ENCODE data around the gene LRRC8C.
A peak's percentile ranks its signal among the peaks of the same experiment; 100 is the strongest.

The LRRC8C gene

GRCh38 chr1:89671775-89672488, 39.0 kb downstream of the LRRC8C start:
- DNase-seq (ENCODE audit: low read depth), result peak; percentile 85

- DNase-seq (ENCODE audit: low read depth), result peak; percentile 73
Measured at GRCh38 chr1:89672489-89673183, 39.7 kb downstream of the LRRC8C start.

- peak; percentile 28 for DNase-seq (ENCODE audit: low read depth)
Measured at GRCh38 chr1:89673251-89673650, 40.3 kb downstream of the LRRC8C start.

- no peak for DNase-seq (ENCODE audit: low read depth)
Measured at GRCh38 chr1:89675677-89676076, 42.8 kb downstream of the LRRC8C start.

GRCh38 chr1:89681045-89681729, 48.3 kb downstream of the LRRC8C start:
- no peak for DNase-seq (ENCODE audit: low read depth)

GRCh38 chr1:89682611-89683010, 49.7 kb downstream of the LRRC8C start:
- DNase-seq (ENCODE audit: low read depth), result no peak

GRCh38 chr1:89685461-89685860, 52.5 kb downstream of the LRRC8C start:
- DNase-seq (ENCODE audit: low read depth), result no peak

- DNase-seq (ENCODE audit: low read depth), result no peak
Measured at GRCh38 chr1:89686520-89686919, 53.6 kb downstream of the LRRC8C start.

GRCh38 chr1:89687254-89687653, 54.3 kb downstream of the LRRC8C start:
- DNase-seq (ENCODE audit: low read depth), result peak; percentile 72

- no peak for DNase-seq (ENCODE audit: low read depth)
Measured at GRCh38 chr1:89688607-89689006, 55.7 kb downstream of the LRRC8C start.

GRCh38 chr1:89689234-89689633, 56.3 kb downstream of the LRRC8C start:
- no peak for DNase-seq (ENCODE audit: low read depth)

GRCh38 chr1:89690595-89690994, 57.7 kb downstream of the LRRC8C start:
- no peak for DNase-seq (ENCODE audit: low read depth)

GRCh38 chr1:89692601-89693521, 59.9 kb downstream of the LRRC8C start:
- peak; percentile 78 for DNase-seq (ENCODE audit: low read depth)

GRCh38 chr1:89695847-89696246, 62.9 kb downstream of the LRRC8C start:
- DNase-seq (ENCODE audit: low read depth), result no peak

GRCh38 chr1:89697383-89697782, 64.5 kb downstream of the LRRC8C start:
- DNase-seq (ENCODE audit: low read depth), result no peak

GRCh38 chr1:89698020-89698560, 65.2 kb downstream of the LRRC8C start:
- DNase-seq (ENCODE audit: low read depth), result no peak

- DNase-seq (ENCODE audit: low read depth), result peak; percentile 30
Measured at GRCh38 chr1:89698624-89699023, 65.7 kb downstream of the LRRC8C start.

- DNase-seq (ENCODE audit: low read depth), result no peak
Measured at GRCh38 chr1:89699451-89699986, 66.6 kb downstream of the LRRC8C start.

- peak; percentile 33 for DNase-seq (ENCODE audit: low read depth)
Measured at GRCh38 chr1:89701746-89702241, 68.9 kb downstream of the LRRC8C start.

- no peak for DNase-seq (ENCODE audit: low read depth)
Measured at GRCh38 chr1:89702520-89703045, 69.7 kb downstream of the LRRC8C start.

GRCh38 chr1:89703469-89703868, 70.5 kb downstream of the LRRC8C start:
- DNase-seq (ENCODE audit: low read depth), result no peak

All from iris pigment epithelial cell (primary cell).